NCI-H1930 (cell line): ENCODE data around the gene PDE4DIP.
"Not testable (repeated sequence)": the region's sequence is repeated elsewhere in the genome, so short reads cannot be mapped to it uniquely, and the experiment has no call there.

Experiments used
- DNase-seq, 2 experiments: peaks; one replicate each; lab custom pipeline; 2025; lab: John Stamatoyannopoulos, UW

PDE4DIP gene

GRCh38 chr1:148975866-148976537 is 131.8 kb downstream of the PDE4DIP start:
- not testable (repeated sequence) for DNase-seq

DNA sequence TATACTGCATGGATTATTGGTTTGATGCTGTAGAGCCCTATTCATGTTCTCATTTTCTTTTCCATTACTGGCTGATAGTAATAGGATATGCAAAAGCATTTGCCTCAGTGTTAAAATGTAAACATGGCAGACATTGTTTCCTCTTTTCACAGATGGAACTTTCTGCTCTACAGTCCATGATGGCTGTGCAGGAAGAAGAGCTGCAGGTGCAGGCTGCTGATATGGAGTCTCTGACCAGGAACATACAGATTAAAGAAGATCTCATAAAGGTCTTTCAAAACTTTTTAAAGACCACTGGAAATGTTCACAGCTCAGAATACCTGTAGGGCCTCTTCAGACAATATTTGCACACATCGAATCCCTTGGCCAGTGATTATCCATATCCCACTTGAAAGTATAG is 133.6 kb downstream of the PDE4DIP start:
- DNase-seq = not testable (repeated sequence)

- not testable (repeated sequence) for DNase-seq
These were observed 145.2 kb downstream of the PDE4DIP start for GRCh38 chr1:148989378-148989777.

- not testable (repeated sequence) for DNase-seq
These were observed 146.1 kb downstream of the PDE4DIP start for GRCh38 chr1:148990233-148990788.

DNA sequence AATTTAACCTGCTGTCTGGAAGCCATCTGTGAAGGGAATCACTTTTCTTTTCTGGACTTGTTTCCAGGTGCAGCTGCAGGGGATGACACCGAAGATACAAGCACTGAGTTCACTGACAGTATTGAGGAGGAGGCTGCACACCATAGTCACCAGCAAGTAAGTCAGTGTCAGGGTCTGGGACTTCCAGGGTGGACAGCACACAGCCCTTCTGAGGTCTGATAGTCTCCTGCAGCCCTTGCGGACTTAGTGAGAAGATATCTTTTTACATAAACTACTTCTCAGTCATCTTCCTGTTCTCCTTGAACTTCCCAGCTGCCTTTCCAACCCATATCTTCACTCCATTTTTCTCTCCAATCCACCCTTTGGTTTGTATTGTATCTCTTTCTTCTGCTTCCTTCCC is 147.6 kb downstream of the PDE4DIP start:
- not testable (repeated sequence) for DNase-seq

DNA sequence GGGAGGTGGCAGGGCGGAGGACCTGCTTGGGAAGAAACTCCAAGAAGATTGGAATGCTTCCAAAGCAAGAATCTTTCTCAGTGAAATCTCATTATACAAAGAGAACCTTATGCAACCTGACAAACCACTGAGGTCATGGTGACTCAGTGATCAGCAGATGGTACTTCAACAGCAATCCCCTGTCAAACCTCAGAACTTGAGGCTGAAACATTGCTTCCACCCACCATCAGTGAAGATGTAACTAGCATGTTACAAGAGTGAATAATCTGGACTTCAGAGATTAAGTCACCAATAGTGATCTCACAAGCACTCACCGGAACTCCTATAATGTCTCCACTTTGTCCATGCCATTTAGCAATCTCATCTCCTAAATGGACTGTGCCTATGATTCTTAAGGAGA is 148.1 kb downstream of the PDE4DIP start:
- DNase-seq = not testable (repeated sequence)

DNA sequence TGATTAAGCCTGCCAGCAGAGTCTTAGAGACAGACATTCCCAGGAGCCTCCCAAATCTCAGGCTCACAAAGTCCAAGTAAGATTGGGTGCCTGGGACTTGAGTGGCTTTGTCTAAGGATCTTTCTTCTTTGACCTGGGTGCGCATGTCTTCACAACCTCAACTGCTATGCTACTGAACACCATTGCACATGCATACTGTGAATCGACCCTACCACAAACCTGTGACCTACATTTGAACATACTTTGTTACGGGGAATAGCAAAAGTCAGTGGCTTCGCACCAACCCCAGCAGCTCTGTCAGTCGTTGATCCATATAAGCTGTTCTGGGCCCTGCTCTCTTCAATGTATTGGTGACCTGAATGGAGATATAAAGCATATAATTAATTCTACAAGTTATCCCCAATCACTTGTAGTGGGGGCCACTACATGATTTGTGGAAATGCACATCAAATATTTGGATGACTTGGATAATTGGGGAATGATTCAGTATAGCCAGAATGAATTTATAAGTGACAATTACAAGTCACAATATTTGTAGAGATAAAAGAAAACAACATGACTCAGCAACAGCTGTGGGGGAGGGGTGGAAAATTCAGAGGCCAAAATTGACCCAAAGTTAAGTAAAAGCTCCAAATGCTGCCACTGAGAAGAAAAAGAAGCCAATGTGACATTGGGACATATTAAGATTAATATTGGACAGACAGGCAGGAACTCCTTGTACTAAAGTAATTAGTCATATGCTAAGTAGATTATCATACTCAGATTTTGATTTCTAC is 152.4 kb downstream of the PDE4DIP start:
- not testable (repeated sequence) for DNase-seq

GRCh38 chr1:148997405-148997804 is 153.2 kb downstream of the PDE4DIP start:
- DNase-seq = not testable (repeated sequence)

- DNase-seq = not testable (repeated sequence)
These were observed 158.4 kb downstream of the PDE4DIP start for GRCh38 chr1:149002664-149003063.

DNA sequence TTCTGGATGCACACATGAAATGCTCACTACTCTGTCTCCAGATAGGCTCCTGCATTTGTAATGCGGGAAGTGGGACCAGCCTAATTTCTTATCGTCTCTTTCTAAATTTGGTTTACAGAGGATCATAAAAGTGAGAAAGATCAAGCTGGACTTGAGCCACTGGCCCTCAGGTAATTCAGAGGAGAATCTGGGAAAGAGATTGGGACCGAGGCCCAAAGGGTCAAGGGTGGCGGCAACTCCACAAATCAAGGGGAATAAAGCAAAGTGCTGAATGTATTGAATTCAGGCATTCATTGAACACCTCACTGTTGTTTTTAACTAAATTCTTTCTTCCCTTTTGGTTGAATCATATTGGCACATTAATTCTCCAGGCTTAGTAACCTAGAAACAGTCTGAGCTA is 164.1 kb downstream of the PDE4DIP start:
- DNase-seq = not testable (repeated sequence)

DNA sequence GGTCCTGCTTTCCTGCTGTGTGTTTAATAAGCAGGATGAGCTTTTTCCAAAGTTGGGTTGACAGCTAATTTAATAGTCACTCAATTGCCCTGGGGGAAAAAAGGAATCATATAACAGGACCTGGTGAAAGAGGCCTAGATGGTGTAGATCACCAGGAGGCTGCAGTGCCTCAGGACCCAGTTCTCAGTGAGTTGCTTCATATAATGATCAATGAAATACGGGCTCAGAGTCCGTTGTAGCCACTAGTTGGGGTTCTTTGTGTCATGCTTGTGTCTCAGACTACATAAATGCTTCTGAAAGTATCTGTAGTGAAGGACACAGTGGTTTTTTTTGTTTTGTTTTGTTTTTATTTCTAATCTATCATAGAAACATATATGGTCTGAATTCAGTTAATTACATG is 164.5 kb downstream of the PDE4DIP start:
- not testable (repeated sequence) for DNase-seq

DNA sequence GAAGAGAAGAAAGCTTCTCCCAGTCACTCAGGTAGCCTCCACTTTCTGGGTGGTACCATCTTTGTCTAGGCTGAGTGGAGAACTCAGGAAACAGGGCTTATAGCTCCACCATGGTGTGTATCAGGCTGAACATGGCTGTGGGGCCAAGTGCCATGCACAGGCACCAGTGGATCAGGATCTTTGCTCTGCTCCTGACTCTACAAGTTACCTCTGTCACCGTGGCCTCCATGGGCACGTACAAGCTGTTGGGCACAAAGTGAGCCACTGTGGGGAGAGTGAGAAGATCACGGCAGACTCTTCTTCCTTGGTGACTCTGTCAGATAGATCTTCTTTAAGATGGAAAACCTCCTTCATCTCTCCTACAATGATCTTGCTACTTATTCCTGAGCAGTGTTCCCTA is 165.5 kb downstream of the PDE4DIP start:
- not testable (repeated sequence) for DNase-seq

DNA sequence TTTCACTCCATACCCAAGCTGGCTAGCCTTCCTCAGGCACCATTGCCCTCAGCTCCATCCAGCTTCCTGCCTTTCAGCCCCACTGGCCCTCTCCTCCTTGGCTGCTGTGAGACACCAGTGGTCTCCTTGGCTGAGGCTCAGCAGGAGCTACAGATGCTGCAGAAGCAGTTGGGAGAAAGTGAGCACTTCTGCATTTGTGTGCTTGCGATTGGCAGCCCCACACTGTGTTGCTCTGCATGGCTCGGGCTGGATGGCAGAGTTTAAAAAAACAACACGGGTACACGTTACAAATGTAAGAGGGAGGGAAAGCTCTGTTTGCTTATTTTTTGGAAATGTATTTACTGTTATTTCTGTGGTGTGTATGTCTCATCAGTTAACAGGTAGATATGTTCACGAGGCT is 168.4 kb downstream of the PDE4DIP start:
- DNase-seq = not testable (repeated sequence)

GRCh38 chr1:149013513-149013912 is 169.3 kb downstream of the PDE4DIP start:
- DNase-seq = not testable (repeated sequence)

DNA sequence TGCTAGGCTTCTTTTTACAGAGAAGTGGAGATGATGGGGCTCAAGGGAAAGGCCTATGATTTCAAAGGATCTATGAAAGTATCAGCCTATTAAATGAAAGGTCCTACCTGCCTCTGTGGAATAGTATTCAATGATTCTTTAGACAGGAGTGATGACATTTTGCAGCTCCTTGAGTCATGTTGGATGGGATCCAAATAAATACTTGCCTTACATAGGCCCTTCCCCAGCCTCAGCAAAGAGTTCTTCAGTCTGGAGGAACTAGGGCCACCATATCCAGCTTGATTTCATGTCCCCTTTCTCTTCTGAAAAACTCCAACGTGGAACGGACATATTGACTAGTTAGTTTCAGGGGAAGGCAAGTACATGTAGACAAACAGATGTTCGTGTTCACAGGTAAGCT is 171.3 kb downstream of the PDE4DIP start:
- DNase-seq = not testable (repeated sequence)

DNA sequence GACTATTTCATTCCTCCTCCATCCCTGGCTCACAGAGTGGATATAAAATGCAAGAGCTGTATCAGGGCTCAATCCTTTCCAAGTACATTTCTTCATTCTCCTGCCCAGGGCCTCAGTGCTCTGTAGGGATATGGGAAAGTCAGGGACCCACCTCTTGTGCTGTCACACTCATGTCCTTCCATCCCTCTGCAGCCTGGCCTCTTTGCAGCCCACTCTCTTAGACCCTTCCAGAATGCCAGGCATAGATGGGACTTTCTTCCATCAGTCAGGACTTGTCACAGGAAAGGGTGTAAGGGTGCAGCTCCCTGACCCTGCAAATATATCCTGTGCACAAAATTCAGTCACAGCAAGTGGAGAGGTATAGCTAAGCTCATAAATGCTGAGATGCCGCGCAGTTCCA is 172.4 kb downstream of the PDE4DIP start:
- not testable (repeated sequence) for DNase-seq

DNA sequence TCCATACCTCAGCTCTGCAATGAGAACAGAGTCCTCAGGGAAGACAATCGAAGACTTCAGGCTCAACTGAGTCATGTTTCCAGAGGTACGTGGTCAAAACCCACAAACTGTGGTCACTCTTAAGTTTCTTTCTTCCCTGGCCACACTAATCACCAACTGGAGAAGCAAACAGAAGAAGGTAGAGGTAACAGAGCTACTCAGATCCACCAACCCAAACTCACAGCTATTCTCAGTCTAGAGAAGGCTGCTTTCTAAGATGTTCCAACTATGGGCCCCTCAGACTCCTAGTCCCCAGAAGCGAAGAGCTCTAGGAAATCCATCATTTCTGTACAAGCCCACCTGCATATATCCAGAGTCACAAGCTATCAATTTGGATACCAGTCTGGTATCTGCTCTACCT is 174.3 kb downstream of the PDE4DIP start:
- not testable (repeated sequence) for DNase-seq

- not testable (repeated sequence) for DNase-seq
These were observed 180.1 kb downstream of the PDE4DIP start for GRCh38 chr1:149024327-149024726.

DNA sequence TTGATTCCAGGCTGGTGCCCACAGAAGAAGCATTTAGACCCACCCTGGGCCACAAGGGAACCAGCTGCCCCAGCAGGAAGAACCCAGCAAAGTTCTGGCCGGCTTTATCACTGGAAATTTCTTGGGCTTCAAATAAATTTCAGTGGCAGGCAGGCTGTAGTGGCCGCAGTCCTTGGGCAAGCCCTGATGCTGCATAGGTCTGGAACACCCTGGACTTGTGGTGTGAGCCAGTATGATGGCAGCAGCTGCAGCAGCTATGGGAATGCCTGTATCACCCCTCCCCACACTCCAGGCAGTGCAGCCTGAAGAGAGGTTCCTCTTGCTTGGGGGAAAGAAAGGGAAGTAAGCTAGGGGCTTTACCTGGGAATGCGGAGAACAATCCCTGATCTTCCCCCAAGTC is 189.7 kb downstream of the PDE4DIP start:
- DNase-seq = not testable (repeated sequence)

GRCh38 chr1:149043056-149043455 is 198.8 kb downstream of the PDE4DIP start:
- DNase-seq = not testable (repeated sequence)

- DNase-seq = not testable (repeated sequence)
These were observed 220.4 kb downstream of the PDE4DIP start for GRCh38 chr1:149064611-149065010.

DNA sequence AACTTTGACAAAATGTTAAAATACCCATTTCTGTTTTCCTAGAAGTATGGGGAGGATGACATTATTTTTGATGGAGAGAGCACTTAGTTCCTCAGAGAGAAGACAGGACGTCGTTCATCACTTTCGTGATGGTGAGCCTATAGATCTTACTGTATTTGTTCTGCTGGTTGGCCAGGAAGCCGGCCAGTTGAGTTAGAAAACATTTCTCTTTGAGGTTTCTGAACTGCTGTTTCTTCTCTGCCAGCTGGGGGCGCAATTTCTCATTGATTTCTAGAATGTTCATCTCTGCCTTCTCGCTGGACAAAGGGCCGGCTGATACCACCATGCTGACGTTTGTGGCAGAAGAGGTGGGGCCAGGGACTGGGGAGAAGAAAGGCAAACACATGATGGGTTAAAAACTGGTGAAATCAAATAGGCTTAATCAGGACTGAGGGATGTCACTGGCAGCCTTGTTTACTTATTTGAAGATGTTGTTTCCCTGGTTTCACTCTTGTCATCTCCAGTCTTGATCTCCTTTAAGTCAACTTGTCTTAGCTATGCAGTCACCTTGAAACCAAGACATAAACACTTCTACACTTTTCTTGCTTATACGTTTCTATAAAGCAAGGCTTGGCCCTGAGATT is 231.4 kb downstream of the PDE4DIP start:
- not testable (repeated sequence) for DNase-seq
